ENCODE data around the gene TTC22.

GRCh38 chr1:54804471-54805132 lies 3.5 kb upstream of the TTC22 start:
- TF ChIP-seq, protein P1, sequence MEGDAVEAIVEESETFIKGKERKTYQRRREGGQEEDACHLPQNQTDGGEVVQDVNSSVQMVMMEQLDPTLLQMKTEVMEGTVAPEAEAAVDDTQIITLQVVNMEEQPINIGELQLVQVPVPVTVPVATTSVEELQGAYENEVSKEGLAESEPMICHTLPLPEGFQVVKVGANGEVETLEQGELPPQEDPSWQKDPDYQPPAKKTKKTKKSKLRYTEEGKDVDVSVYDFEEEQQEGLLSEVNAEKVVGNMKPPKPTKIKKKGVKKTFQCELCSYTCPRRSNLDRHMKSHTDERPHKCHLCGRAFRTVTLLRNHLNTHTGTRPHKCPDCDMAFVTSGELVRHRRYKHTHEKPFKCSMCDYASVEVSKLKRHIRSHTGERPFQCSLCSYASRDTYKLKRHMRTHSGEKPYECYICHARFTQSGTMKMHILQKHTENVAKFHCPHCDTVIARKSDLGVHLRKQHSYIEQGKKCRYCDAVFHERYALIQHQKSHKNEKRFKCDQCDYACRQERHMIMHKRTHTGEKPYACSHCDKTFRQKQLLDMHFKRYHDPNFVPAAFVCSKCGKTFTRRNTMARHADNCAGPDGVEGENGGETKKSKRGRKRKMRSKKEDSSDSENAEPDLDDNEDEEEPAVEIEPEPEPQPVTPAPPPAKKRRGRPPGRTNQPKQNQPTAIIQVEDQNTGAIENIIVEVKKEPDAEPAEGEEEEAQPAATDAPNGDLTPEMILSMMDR (IDR thresholded peaks at IDR 0.05), result no peak
- TF ChIP-seq ZNF232 (CRISPR knock-in tag; IDR thresholded peaks at IDR 0.05) (no peak), SP1 (CRISPR knock-in tag; conservative IDR thresholded peaks at IDR 0.05) (no peak), ZNF317 (CRISPR knock-in tag; IDR thresholded peaks at IDR 0.05; ENCODE audit: borderline replicate concordance, low read depth) (no peak), TEAD1 (CRISPR knock-in tag; IDR thresholded peaks at IDR 0.05) (no peak), NR2C2 (CRISPR knock-in tag; IDR thresholded peaks at IDR 0.05) (no peak), TEAD4 (CRISPR knock-in tag; IDR thresholded peaks at IDR 0.05) (no peak), GTF2I (CRISPR knock-in tag; conservative IDR thresholded peaks at IDR 0.05) (no peak), TCF7 (CRISPR knock-in tag; IDR thresholded peaks at IDR 0.05; ENCODE audit: low read depth) (no peak)
- TF ChIP-seq, protein P2, sequence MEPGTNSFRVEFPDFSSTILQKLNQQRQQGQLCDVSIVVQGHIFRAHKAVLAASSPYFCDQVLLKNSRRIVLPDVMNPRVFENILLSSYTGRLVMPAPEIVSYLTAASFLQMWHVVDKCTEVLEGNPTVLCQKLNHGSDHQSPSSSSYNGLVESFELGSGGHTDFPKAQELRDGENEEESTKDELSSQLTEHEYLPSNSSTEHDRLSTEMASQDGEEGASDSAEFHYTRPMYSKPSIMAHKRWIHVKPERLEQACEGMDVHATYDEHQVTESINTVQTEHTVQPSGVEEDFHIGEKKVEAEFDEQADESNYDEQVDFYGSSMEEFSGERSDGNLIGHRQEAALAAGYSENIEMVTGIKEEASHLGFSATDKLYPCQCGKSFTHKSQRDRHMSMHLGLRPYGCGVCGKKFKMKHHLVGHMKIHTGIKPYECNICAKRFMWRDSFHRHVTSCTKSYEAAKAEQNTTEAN (CRISPR knock-in tag; IDR thresholded peaks at IDR 0.05), result no peak
- TF ChIP-seq, protein P3, sequence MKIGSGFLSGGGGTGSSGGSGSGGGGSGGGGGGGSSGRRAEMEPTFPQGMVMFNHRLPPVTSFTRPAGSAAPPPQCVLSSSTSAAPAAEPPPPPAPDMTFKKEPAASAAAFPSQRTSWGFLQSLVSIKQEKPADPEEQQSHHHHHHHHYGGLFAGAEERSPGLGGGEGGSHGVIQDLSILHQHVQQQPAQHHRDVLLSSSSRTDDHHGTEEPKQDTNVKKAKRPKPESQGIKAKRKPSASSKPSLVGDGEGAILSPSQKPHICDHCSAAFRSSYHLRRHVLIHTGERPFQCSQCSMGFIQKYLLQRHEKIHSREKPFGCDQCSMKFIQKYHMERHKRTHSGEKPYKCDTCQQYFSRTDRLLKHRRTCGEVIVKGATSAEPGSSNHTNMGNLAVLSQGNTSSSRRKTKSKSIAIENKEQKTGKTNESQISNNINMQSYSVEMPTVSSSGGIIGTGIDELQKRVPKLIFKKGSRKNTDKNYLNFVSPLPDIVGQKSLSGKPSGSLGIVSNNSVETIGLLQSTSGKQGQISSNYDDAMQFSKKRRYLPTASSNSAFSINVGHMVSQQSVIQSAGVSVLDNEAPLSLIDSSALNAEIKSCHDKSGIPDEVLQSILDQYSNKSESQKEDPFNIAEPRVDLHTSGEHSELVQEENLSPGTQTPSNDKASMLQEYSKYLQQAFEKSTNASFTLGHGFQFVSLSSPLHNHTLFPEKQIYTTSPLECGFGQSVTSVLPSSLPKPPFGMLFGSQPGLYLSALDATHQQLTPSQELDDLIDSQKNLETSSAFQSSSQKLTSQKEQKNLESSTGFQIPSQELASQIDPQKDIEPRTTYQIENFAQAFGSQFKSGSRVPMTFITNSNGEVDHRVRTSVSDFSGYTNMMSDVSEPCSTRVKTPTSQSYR (CRISPR knock-in tag; IDR thresholded peaks at IDR 0.05), result no peak
